GM23338 (cell line): ENCODE measurements around the gene LRRN4CL. TPM values are rescaled to one million over a fixed set of nuclear protein-coding genes. Genes with fewer than 3 reads are reported as not detected.
A peak's percentile ranks its signal among the peaks of the same experiment; 100 is the strongest.

Source experiments
- ATAC-seq: fragments of 200-7000 bp; cut with Tn5 transposase; 3 replicates; pipeline ENCODE4 v1.9.1; 2020
- DNase-seq: peaks from one replicate; pipeline ENCODE4 v3.0.0-alpha.2; 2015; ENCODE audit warnings: low spot score
- H2AFZ ChIP-seq: fragments of 200-600 bp; sonication (generic); 2 replicates; pipeline ENCODE4 v1.8.0; 2016; ENCODE audit warnings: antibody characterized with exemption, mild to moderate bottlenecking, moderate library complexity
- H3F3A ChIP-seq: fragments of 200-600 bp; sonication (generic); replicated peaks from 2 replicates; pipeline ENCODE4 v1.8.0; 2017; ENCODE audit warnings: antibody characterized with exemption, mixed run types, low read depth
- H3K27ac ChIP-seq: fragments of 200-600 bp; sonication (generic); 2 replicates; pipeline ENCODE4 v1.6.1; 2016; ENCODE audit warnings: low read depth
- H3K27me3 ChIP-seq: fragments of 200-600 bp; sonication (generic); 2 replicates; pipeline ENCODE4 v1.8.0; 2016; ENCODE audit warnings: mild to moderate bottlenecking, mixed run types, moderate library complexity; ENCODE audit not compliant: insufficient read depth
- H3K36me3 ChIP-seq: fragments of 200-600 bp; sonication (generic); 2 replicates; pipeline ENCODE4 v1.8.0; 2016; ENCODE audit warnings: mild to moderate bottlenecking; ENCODE audit not compliant: insufficient read depth
- H3K4me1 ChIP-seq: fragments of 200-600 bp; sonication (generic); 2 replicates; pipeline ENCODE4 v1.8.0; 2016; ENCODE audit warnings: mild to moderate bottlenecking, moderate library complexity; ENCODE audit not compliant: insufficient read depth
- H3K4me2 ChIP-seq: fragments of 200-600 bp; sonication (generic); 2 replicates; pipeline ENCODE4 v1.7.1; 2017; ENCODE audit warnings: mixed run types
- H3K4me3 ChIP-seq: fragments of 200-600 bp; sonication (generic); 2 replicates; pipeline ENCODE4 v1.6.1; 2016; ENCODE audit warnings: mixed run types
- H3K79me2 ChIP-seq: fragments of 200-600 bp; sonication (generic); replicated peaks from 2 replicates; pipeline ENCODE4 v1.8.0; 2017; ENCODE audit warnings: mild to moderate bottlenecking; ENCODE audit not compliant: insufficient read depth
- H3K9me2 ChIP-seq: fragments of 200-600 bp; sonication (generic); 2 replicates; pipeline ENCODE4 v1.8.0; 2017; ENCODE audit not compliant: insufficient read depth
- H4K20me1 ChIP-seq: fragments of 200-600 bp; sonication (generic); replicated peaks from 2 replicates; pipeline ENCODE4 v1.8.0; 2017; ENCODE audit warnings: mild to moderate bottlenecking; ENCODE audit not compliant: insufficient read depth
- H3K27ac Mint-ChIP-seq: 2 replicates; pipeline ENCODE4 v1.8.0; 2020; ENCODE audit warnings: inconsistent platforms, mild to moderate bottlenecking, moderate library complexity, mixed read lengths
- H3K27me3 Mint-ChIP-seq: 3 replicates; pipeline ENCODE4 v1.8.0; 2022; ENCODE audit warnings: low read depth, mild to moderate bottlenecking, moderate library complexity, mixed read lengths, inconsistent platforms; ENCODE audit not compliant: insufficient read depth, poor library complexity
- H3K36me3 Mint-ChIP-seq: 3 replicates; pipeline ENCODE4 v1.8.0; 2021; ENCODE audit warnings: low read depth, mild to moderate bottlenecking, inconsistent platforms, moderate library complexity, mixed read lengths
- H3K4me1 Mint-ChIP-seq: 3 replicates; pipeline ENCODE4 v1.8.0; 2020; ENCODE audit warnings: mild to moderate bottlenecking, inconsistent platforms, mixed read lengths
- H3K4me3 Mint-ChIP-seq: 3 replicates; pipeline ENCODE4 v1.8.0; 2021; ENCODE audit warnings: moderate library complexity, mild to moderate bottlenecking, inconsistent platforms, mixed read lengths
- H3K9me3 Mint-ChIP-seq: 3 replicates; pipeline ENCODE4 v1.8.0; 2020; ENCODE audit warnings: moderate library complexity, mild to moderate bottlenecking, inconsistent platforms, mixed read lengths
- CREB1 ChIP-seq: fragments of 250-450 bp; sonication (Bioruptor Pico); IDR thresholded peaks from 2 replicates; pipeline ENCODE4 v1.5.0; 2020; ENCODE audit warnings: low read depth, mild to moderate bottlenecking, moderate library complexity
- ETS1 ChIP-seq: IDR thresholded peaks from 2 replicates; pipeline ENCODE4 v1.6.1; 2016; ENCODE audit warnings: antibody characterized with exemption
- EZH2 ChIP-seq: fragments of 200-600 bp; sonication (generic); IDR thresholded peaks from one replicate; pipeline ENCODE4 v1.8.0; 2017; ENCODE audit warnings: antibody characterized with exemption, mild to moderate bottlenecking, low read depth; ENCODE audit not compliant: unreplicated experiment
- EZH2phosphoT487 ChIP-seq: fragments of 200-600 bp; sonication (generic); IDR thresholded peaks from one replicate; pipeline ENCODE4 v1.8.1; 2018; ENCODE audit warnings: antibody characterized with exemption; ENCODE audit not compliant: unreplicated experiment
- JUNB ChIP-seq: IDR thresholded peaks from one replicate; pipeline ENCODE4 v1.6.1; 2016; ENCODE audit warnings: antibody characterized with exemption; ENCODE audit not compliant: unreplicated experiment
- NANOG ChIP-seq: IDR thresholded peaks from 2 replicates; pipeline ENCODE4 v1.6.1; 2016; ENCODE audit warnings: antibody characterized with exemption, borderline replicate concordance
- POLR2AphosphoS5 ChIP-seq: IDR thresholded peaks from 2 replicates; pipeline ENCODE4 v1.6.1; 2016; ENCODE audit warnings: antibody characterized with exemption, low read depth
- STAT1 ChIP-seq: IDR thresholded peaks from one replicate; pipeline ENCODE4 v1.6.1; 2016; ENCODE audit warnings: antibody characterized with exemption; ENCODE audit not compliant: unreplicated experiment
- ZNF114 ChIP-seq: fragments of 250-450 bp; sonication (Bioruptor Pico); IDR thresholded peaks from 2 replicates; pipeline ENCODE4 v1.5.0; 2020; ENCODE audit warnings: mild to moderate bottlenecking, moderate library complexity
- ZNF331 ChIP-seq: fragments of 250-450 bp; sonication (Bioruptor Pico); IDR thresholded peaks from 2 replicates; pipeline ENCODE4 v1.5.0; 2020; ENCODE audit warnings: low read depth, mild to moderate bottlenecking, moderate library complexity
- polyA plus RNA-seq: library from polyadenylated mRNA; unstranded; fragments of >200 nt; fragmentation: Nextera tagmentation; extraction: Ambion mirVana; gene quantifications from 2 replicates; pipeline ENCODE4 v1.2.1, GENCODE V29; 2016
- total RNA-seq: library from RNA; depleted of rRNA; stranded (reverse); fragments of >200 nt; shearing (Covaris generic); gene quantifications from 2 replicates; pipeline ENCODE4 v1.2.3, GENCODE V29; 2014
- TF ChIP-seq, protein P1 (sequence below), 2 experiments: fragments of 200-600 bp in 1 of 2; sonication (generic) in 1 of 2; conservative IDR thresholded peaks; 2 replicates each; pipeline versions ENCODE4 v1.5.1 to v1.6.1; 2016 to 2017; ENCODE audit warnings: antibody characterized with exemption in 2 of 2, low read depth in 2 of 2, mild to moderate bottlenecking in 2 of 2, moderate library complexity in 1 of 2
- TF ChIP-seq, protein P2 (sequence below): fragments of 250-450 bp; sonication (Bioruptor Pico); IDR thresholded peaks from 2 replicates; pipeline ENCODE4 v1.5.0; 2020; ENCODE audit warnings: mild to moderate bottlenecking, moderate library complexity
- TF ChIP-seq, protein P3 (sequence below): IDR thresholded peaks from one replicate; pipeline ENCODE4 v1.6.1; 2018; ENCODE audit warnings: antibody characterized with exemption; ENCODE audit not compliant: unreplicated experiment

Gene LRRN4CL
- total and polyA plus RNA-seq, 2 experiments from 2014 or later = 0.08 to 0.21 TPM

- Histone ChIP-seq H3K27ac (peak overlapping the region; percentile 60; the same call in 1 of the 2 replicates), H3K79me2 (peaks cover 9% of the 10 kb centered on the region), H3K4me1 (peaks cover 28% of the 10 kb centered on the region), H3K4me3 (peak overlapping the region; percentile 65), H3F3A (peaks cover 51% of the 10 kb centered on the region), H4K20me1 (no peaks in the 10 kb centered on the region), H3K4me2 (peak overlapping the region; percentile 87), H2AFZ (no peak overlapping the region), H3K36me3 (peaks cover 10% of the 10 kb centered on the region; the same call in 1 of the 2 replicates), H3K27me3 (no peaks in the 10 kb centered on the region), H3K9me2 (no peaks in the 10 kb centered on the region)
- H3K4me1 Mint-ChIP-seq = peaks cover 36% of the 10 kb centered on the region
- TF ChIP-seq EZH2 (no peak), POLR2AphosphoS5 (no peak), ZNF331 (no peak), NANOG (no peak), ETS1 (no peak), ZNF114 (CRISPR knock-in tag) (no peak), EZH2phosphoT487 (no peak), JUNB (no peak), STAT1 (no peak), CREB1 (CRISPR knock-in tag) (no peak)
- TF ChIP-seq, protein P1, sequence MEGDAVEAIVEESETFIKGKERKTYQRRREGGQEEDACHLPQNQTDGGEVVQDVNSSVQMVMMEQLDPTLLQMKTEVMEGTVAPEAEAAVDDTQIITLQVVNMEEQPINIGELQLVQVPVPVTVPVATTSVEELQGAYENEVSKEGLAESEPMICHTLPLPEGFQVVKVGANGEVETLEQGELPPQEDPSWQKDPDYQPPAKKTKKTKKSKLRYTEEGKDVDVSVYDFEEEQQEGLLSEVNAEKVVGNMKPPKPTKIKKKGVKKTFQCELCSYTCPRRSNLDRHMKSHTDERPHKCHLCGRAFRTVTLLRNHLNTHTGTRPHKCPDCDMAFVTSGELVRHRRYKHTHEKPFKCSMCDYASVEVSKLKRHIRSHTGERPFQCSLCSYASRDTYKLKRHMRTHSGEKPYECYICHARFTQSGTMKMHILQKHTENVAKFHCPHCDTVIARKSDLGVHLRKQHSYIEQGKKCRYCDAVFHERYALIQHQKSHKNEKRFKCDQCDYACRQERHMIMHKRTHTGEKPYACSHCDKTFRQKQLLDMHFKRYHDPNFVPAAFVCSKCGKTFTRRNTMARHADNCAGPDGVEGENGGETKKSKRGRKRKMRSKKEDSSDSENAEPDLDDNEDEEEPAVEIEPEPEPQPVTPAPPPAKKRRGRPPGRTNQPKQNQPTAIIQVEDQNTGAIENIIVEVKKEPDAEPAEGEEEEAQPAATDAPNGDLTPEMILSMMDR (conservative IDR thresholded peaks at IDR 0.05; ENCODE audit: low read depth in 2 of 2) = no peak
- TF ChIP-seq, protein P2, sequence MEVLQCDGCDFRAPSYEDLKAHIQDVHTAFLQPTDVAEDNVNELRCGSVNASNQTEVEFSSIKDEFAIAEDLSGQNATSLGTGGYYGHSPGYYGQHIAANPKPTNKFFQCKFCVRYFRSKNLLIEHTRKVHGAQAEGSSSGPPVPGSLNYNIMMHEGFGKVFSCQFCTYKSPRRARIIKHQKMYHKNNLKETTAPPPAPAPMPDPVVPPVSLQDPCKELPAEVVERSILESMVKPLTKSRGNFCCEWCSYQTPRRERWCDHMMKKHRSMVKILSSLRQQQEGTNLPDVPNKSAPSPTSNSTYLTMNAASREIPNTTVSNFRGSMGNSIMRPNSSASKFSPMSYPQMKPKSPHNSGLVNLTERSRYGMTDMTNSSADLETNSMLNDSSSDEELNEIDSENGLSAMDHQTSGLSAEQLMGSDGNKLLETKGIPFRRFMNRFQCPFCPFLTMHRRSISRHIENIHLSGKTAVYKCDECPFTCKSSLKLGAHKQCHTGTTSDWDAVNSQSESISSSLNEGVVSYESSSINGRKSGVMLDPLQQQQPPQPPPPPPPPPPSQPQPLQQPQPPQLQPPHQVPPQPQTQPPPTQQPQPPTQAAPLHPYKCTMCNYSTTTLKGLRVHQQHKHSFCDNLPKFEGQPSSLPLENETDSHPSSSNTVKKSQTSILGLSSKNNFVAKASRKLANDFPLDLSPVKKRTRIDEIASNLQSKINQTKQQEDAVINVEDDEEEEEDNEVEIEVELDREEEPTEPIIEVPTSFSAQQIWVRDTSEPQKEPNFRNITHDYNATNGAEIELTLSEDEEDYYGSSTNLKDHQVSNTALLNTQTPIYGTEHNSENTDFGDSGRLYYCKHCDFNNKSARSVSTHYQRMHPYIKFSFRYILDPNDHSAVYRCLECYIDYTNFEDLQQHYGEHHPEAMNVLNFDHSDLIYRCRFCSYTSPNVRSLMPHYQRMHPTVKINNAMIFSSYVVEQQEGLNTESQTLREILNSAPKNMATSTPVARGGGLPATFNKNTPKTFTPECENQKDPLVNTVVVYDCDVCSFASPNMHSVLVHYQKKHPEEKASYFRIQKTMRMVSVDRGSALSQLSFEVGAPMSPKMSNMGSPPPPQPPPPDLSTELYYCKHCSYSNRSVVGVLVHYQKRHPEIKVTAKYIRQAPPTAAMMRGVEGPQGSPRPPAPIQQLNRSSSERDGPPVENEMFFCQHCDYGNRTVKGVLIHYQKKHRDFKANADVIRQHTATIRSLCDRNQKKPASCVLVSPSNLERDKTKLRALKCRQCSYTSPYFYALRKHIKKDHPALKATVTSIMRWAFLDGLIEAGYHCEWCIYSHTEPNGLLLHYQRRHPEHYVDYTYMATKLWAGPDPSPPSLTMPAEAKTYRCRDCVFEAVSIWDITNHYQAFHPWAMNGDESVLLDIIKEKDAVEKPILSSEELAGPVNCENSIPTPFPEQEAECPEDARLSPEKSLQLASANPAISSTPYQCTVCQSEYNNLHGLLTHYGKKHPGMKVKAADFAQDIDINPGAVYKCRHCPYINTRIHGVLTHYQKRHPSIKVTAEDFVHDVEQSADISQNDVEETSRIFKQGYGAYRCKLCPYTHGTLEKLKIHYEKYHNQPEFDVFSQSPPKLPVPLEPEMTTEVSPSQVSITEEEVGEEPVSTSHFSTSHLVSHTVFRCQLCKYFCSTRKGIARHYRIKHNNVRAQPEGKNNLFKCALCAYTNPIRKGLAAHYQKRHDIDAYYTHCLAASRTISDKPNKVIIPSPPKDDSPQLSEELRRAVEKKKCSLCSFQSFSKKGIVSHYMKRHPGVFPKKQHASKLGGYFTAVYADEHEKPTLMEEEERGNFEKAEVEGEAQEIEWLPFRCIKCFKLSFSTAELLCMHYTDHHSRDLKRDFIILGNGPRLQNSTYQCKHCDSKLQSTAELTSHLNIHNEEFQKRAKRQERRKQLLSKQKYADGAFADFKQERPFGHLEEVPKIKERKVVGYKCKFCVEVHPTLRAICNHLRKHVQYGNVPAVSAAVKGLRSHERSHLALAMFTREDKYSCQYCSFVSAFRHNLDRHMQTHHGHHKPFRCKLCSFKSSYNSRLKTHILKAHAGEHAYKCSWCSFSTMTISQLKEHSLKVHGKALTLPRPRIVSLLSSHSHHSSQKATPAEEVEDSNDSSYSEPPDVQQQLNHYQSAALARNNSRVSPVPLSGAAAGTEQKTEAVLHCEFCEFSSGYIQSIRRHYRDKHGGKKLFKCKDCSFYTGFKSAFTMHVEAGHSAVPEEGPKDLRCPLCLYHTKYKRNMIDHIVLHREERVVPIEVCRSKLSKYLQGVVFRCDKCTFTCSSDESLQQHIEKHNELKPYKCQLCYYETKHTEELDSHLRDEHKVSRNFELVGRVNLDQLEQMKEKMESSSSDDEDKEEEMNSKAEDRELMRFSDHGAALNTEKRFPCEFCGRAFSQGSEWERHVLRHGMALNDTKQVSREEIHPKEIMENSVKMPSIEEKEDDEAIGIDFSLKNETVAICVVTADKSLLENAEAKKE (CRISPR knock-in tag) = no peak
- TF ChIP-seq, protein P3, sequence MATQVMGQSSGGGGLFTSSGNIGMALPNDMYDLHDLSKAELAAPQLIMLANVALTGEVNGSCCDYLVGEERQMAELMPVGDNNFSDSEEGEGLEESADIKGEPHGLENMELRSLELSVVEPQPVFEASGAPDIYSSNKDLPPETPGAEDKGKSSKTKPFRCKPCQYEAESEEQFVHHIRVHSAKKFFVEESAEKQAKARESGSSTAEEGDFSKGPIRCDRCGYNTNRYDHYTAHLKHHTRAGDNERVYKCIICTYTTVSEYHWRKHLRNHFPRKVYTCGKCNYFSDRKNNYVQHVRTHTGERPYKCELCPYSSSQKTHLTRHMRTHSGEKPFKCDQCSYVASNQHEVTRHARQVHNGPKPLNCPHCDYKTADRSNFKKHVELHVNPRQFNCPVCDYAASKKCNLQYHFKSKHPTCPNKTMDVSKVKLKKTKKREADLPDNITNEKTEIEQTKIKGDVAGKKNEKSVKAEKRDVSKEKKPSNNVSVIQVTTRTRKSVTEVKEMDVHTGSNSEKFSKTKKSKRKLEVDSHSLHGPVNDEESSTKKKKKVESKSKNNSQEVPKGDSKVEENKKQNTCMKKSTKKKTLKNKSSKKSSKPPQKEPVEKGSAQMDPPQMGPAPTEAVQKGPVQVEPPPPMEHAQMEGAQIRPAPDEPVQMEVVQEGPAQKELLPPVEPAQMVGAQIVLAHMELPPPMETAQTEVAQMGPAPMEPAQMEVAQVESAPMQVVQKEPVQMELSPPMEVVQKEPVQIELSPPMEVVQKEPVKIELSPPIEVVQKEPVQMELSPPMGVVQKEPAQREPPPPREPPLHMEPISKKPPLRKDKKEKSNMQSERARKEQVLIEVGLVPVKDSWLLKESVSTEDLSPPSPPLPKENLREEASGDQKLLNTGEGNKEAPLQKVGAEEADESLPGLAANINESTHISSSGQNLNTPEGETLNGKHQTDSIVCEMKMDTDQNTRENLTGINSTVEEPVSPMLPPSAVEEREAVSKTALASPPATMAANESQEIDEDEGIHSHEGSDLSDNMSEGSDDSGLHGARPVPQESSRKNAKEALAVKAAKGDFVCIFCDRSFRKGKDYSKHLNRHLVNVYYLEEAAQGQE = no peak
- H3K9me3 Mint-ChIP-seq = no peaks in the 10 kb centered on the region
- ATAC-seq (no peak), DNase-seq (no peak)
- H3K4me3 Mint-ChIP-seq = peak overlapping the region; percentile 92
- H3K27me3 Mint-ChIP-seq = peaks cover 27% of the 10 kb centered on the region
- peak overlapping the region; percentile 95 for H3K27ac Mint-ChIP-seq
- peaks cover 38% of the 10 kb centered on the region for H3K36me3 Mint-ChIP-seq
Observed at GRCh38 chr11:62706850-62707247, 17.5 kb upstream of the LRRN4CL start.
